Hepatocyte (in vitro differentiated cells): ENCODE data around the gene DPEP2NB.

Experiments
- EZH2 ChIP-seq: fragments of 200-600 bp; sonication (generic); IDR thresholded peaks from 2 replicates; pipeline ENCODE4 v1.6.1; 2016; ENCODE audit warnings: antibody characterized with exemption, mild to moderate bottlenecking, borderline replicate concordance
- EZH2phosphoT487 ChIP-seq: fragments of 200-600 bp; sonication (generic); IDR thresholded peaks from one replicate; pipeline ENCODE4 v1.6.1; 2018; ENCODE audit warnings: antibody characterized with exemption, mild to moderate bottlenecking, low read depth, moderate library complexity; ENCODE audit not compliant: unreplicated experiment, severe bottlenecking
- TF ChIP-seq, protein P1 (sequence below): fragments of 200-600 bp; sonication (generic); IDR thresholded peaks from 2 replicates; pipeline ENCODE4 v1.5.1; 2016; ENCODE audit warnings: antibody characterized with exemption, mild to moderate bottlenecking; ENCODE audit not compliant: poor library complexity

GRCh38 chr16:68033101-68033500 is 17.4 kb upstream of the DPEP2NB start:
- TF ChIP-seq EZH2 = no peak
- TF ChIP-seq, protein P1, sequence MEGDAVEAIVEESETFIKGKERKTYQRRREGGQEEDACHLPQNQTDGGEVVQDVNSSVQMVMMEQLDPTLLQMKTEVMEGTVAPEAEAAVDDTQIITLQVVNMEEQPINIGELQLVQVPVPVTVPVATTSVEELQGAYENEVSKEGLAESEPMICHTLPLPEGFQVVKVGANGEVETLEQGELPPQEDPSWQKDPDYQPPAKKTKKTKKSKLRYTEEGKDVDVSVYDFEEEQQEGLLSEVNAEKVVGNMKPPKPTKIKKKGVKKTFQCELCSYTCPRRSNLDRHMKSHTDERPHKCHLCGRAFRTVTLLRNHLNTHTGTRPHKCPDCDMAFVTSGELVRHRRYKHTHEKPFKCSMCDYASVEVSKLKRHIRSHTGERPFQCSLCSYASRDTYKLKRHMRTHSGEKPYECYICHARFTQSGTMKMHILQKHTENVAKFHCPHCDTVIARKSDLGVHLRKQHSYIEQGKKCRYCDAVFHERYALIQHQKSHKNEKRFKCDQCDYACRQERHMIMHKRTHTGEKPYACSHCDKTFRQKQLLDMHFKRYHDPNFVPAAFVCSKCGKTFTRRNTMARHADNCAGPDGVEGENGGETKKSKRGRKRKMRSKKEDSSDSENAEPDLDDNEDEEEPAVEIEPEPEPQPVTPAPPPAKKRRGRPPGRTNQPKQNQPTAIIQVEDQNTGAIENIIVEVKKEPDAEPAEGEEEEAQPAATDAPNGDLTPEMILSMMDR = no peak
- no peak for TF ChIP-seq EZH2phosphoT487
